GM12873 (cell line): Measurements from ENCODE around the gene CCR1.
A peak's percentile ranks its signal among the peaks of the same experiment; 100 is the strongest.

Experiments
- CTCF ChIP-seq: IDR thresholded peaks from 2 replicates; pipeline ENCODE4 v1.5.1; 2012; ENCODE audit warnings: low read depth, mild to moderate bottlenecking, moderate library complexity, low read length, control low read depth; ENCODE audit not compliant: insufficient read depth; ENCODE audit errors: missing control alignments

CCR1 gene

GRCh38 chr3:46208167-46208704 lies at the start of gene CCR1:
Gene CCR1 (minus strand): TSS chr3:46208313. CDS start chr3:46204313, 4,000 bp downstream.
- TF ChIP-seq CTCF: peak; percentile 86

GRCh38 chr3:46252980-46253379 lies 44.9 kb upstream of the CCR1 start:
- no peak for TF ChIP-seq CTCF

GRCh38 chr3:46245146-46245545 lies 37.0 kb upstream of the CCR1 start:
- no peak for TF ChIP-seq CTCF

GRCh38 chr3:46243560-46243959 lies 35.4 kb upstream of the CCR1 start:
- TF ChIP-seq CTCF: no peak

- TF ChIP-seq CTCF: no peak
These were observed 34.0 kb upstream of the CCR1 start, which contains the start of gene CCR3 for GRCh38 chr3:46242120-46242519. Gene CCR3 (plus strand): TSS chr3:46242460. CDS start chr3:46265159, 22,699 bp downstream.

- TF ChIP-seq CTCF: no peak
These were observed 31.8 kb upstream of the CCR1 start for GRCh38 chr3:46239952-46240351.

GRCh38 chr3:46239301-46239938 lies 31.3 kb upstream of the CCR1 start:
- TF ChIP-seq CTCF: no peak
